PC-3 (cell line): ENCODE data around the gene MGAT4A. TPM values are rescaled to one million over a fixed set of nuclear protein-coding genes. Genes with fewer than 3 reads are reported as not detected.
A peak's percentile ranks its signal among the peaks of the same experiment; 100 is the strongest.

ENCODE experiments used
- ATAC-seq: fragments of 200-7000 bp; cut with Tn5 transposase; 2 replicates; pipeline ENCODE4 v1.9.1; 2020; ENCODE audit warnings: mild to moderate bottlenecking, moderate library complexity
- BruUV-seq: library from RNA; stranded (reverse); fragments of 400-500 nt; replicated peaks from 2 replicates; lab custom pipeline; 2021; lab: Mats Ljungman, UMichigan
- CTCF ChIA-PET: fragments of 300-600 bp; sonication (Branson Sonifier 250); formaldehyde crosslinking; loops from one replicate; lab custom pipeline; 2022; ENCODE audit warnings: antibody characterized with exemption; lab: Charles Lee
- POLR2A ChIA-PET: fragments of 300-600 bp; sonication (Branson Sonifier 250); formaldehyde crosslinking; loops from one replicate; lab custom pipeline; 2022; ENCODE audit warnings: antibody characterized with exemption; ENCODE audit not compliant: unreplicated experiment; lab: Charles Lee
- DNase-seq: peaks from one replicate; pipeline ENCODE4 v3.0.0-alpha.2; 2015
- H2AFZ ChIP-seq: fragments of 300-600 bp; sonication (generic); 2 replicates; pipeline ENCODE4 v1.6.0; 2016; ENCODE audit warnings: antibody characterized with exemption, low read length
- H3F3A ChIP-seq: fragments of 300-600 bp; sonication (generic); one replicate; pipeline ENCODE4 v1.6.0; 2017; ENCODE audit warnings: antibody characterized with exemption, low read length, control low read depth, mild to moderate bottlenecking; ENCODE audit not compliant: unreplicated experiment
- H3K27ac ChIP-seq: fragments of 300-600 bp; sonication (generic); 2 replicates; pipeline ENCODE4 v1.5.1; 2016; ENCODE audit warnings: mild to moderate bottlenecking, low read length
- H3K27me3 ChIP-seq: fragments of 300-600 bp; sonication (generic); 2 replicates; pipeline ENCODE4 v1.6.1; 2016; ENCODE audit warnings: low read length, mixed read lengths
- H3K36me3 ChIP-seq: fragments of 300-600 bp; sonication (generic); 2 replicates; pipeline ENCODE4 v1.6.1; 2016; ENCODE audit warnings: low read depth, mixed run types, low read length, mixed read lengths
- H3K4me1 ChIP-seq: fragments of 300-600 bp; sonication (generic); 2 replicates; pipeline ENCODE4 v1.5.1; 2016; ENCODE audit warnings: low read length; ENCODE audit not compliant: insufficient read depth
- H3K4me2 ChIP-seq: fragments of 300-600 bp; sonication (generic); 2 replicates; pipeline ENCODE4 v1.6.0; 2016; ENCODE audit warnings: low read length
- H3K4me3 ChIP-seq: fragments of 300-600 bp; sonication (generic); 2 replicates; pipeline ENCODE4 v1.5.1; 2016; ENCODE audit warnings: mild to moderate bottlenecking, low read length, mixed read lengths
- H3K79me2 ChIP-seq: fragments of 300-600 bp; sonication (generic); 2 replicates; pipeline ENCODE4 v1.6.1; 2017; ENCODE audit warnings: low read length, mixed read lengths
- H3K9ac ChIP-seq: fragments of 300-600 bp; sonication (generic); 2 replicates; pipeline ENCODE4 v1.6.0; 2016; ENCODE audit warnings: mild to moderate bottlenecking, low read length
- H3K9me2 ChIP-seq: fragments of 300-600 bp; sonication (generic); replicated peaks from 2 replicates; pipeline ENCODE4 v1.6.1; 2016; ENCODE audit warnings: mixed run types, low read length, mixed read lengths
- H3K9me3 ChIP-seq: fragments of 300-600 bp; sonication (generic); 2 replicates; pipeline ENCODE4 v1.6.1; 2016; ENCODE audit warnings: low read length, mixed read lengths
- H4K20me1 ChIP-seq: fragments of 300-600 bp; sonication (generic); 2 replicates; pipeline ENCODE4 v1.6.1; 2016; ENCODE audit warnings: low read length, mixed read lengths
- EZH2 ChIP-seq: fragments of 300-600 bp; sonication (generic); IDR thresholded peaks from one replicate; pipeline ENCODE4 v1.6.1; 2017; ENCODE audit warnings: antibody characterized with exemption, mild to moderate bottlenecking, low read length; ENCODE audit not compliant: unreplicated experiment
- EZH2phosphoT487 ChIP-seq: fragments of 300-600 bp; sonication (generic); IDR thresholded peaks from 2 replicates; pipeline ENCODE4 v1.6.1; 2018; ENCODE audit warnings: mild to moderate bottlenecking, antibody characterized with exemption, low read length, borderline replicate concordance
- intact Hi-C: fragments of 100-400 bp; cut with micrococcal nuclease; formaldehyde crosslinking; loops from 2 replicates; pipeline ENCODE4 v1.9.0; 2023
- total RNA-seq: library from RNA; depleted of rRNA; stranded (reverse); fragments of >200 nt; gene quantifications from 2 replicates; pipeline ENCODE4 v1.2.3, GENCODE V29; 2014
- TF ChIP-seq, protein P1 (sequence below): fragments of 300-600 bp; sonication (generic); conservative IDR thresholded peaks from 2 replicates; pipeline ENCODE4 v1.5.1; 2017; ENCODE audit warnings: antibody characterized with exemption, low read depth, mild to moderate bottlenecking, low read length

The MGAT4A gene
- total RNA-seq, 1 experiment from 2014 or later, result 6.1 TPM

DNA sequence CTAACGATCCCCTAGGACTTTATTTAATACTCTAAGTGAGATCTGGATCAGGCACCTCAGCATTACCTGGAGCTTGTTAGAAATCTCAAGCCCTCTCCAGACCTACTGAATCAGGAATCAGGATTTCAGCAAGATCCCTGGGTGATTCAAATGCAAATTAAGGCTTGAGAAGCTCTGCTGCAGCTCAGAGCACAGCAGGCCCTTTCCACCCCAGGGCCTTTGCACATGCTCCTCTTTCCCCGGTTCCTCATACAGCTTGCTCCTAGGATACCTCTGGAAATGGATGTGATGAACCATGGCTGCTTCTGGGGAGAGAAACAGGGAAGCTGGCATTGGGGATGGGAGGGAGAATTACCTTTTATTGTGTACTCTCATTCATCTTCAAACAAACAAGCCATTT, 40.3 kb upstream of the MGAT4A start:
- Histone ChIP-seq H3K4me1 (peaks cover 18% of the 10 kb centered on the region), H3K9me3 (no peaks in the 10 kb centered on the region), H3K27ac (no peak overlapping the region), H3K4me2 (no peak overlapping the region), H3K36me3 (no peaks in the 10 kb centered on the region), H3F3A (no peaks in the 10 kb centered on the region), H3K9ac (no peak overlapping the region), H2AFZ (no peak overlapping the region), H3K4me3 (no peak overlapping the region), H4K20me1 (no peaks in the 10 kb centered on the region), H3K27me3 (no peaks in the 10 kb centered on the region), H3K9me2 (no peaks in the 10 kb centered on the region), H3K79me2 (no peaks in the 10 kb centered on the region)
- TF ChIP-seq EZH2phosphoT487 (no peak), EZH2 (no peak)
- TF ChIP-seq, protein P1, sequence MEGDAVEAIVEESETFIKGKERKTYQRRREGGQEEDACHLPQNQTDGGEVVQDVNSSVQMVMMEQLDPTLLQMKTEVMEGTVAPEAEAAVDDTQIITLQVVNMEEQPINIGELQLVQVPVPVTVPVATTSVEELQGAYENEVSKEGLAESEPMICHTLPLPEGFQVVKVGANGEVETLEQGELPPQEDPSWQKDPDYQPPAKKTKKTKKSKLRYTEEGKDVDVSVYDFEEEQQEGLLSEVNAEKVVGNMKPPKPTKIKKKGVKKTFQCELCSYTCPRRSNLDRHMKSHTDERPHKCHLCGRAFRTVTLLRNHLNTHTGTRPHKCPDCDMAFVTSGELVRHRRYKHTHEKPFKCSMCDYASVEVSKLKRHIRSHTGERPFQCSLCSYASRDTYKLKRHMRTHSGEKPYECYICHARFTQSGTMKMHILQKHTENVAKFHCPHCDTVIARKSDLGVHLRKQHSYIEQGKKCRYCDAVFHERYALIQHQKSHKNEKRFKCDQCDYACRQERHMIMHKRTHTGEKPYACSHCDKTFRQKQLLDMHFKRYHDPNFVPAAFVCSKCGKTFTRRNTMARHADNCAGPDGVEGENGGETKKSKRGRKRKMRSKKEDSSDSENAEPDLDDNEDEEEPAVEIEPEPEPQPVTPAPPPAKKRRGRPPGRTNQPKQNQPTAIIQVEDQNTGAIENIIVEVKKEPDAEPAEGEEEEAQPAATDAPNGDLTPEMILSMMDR, result no peak
- no TSS peak for BruUV-seq
- CTCF ChIA-PET, result no interaction called here
- POLR2A ChIA-PET, result no interaction called here
- DNase-seq (no peak), ATAC-seq (no peak)
- intact Hi-C loops, result no loop called here

DNA sequence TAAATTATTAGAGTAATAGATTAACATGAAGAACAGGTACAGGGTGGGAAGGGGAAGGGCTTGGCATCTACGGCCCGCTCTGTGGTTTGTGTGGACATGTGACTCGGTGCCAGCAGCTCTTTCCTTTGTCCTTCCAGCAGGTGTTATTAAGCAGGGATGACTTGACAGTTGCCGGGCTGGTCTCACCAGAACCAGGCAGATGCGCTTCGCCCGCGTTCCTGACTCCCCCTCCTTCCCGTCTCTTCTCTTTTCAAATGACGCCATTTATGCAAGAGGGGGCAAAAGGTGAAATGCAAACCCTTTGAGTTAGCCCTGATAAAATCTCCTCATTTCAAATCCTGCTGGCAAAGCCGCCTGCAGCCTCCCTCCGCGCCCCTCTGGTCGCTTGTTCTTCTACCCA, 38.9 kb upstream of the MGAT4A start:
- ATAC-seq (no peak), DNase-seq (peak; percentile 42)
- H3K27me3 ChIP-seq, result no peaks in the 10 kb centered on the region
- BruUV-seq, result no TSS peak
- no peaks in the 10 kb centered on the region for H3F3A ChIP-seq
- H3K36me3 ChIP-seq, result no peaks in the 10 kb centered on the region
- peak overlapping the region; percentile 8 for H3K4me2 ChIP-seq
- H3K9me2 ChIP-seq, result no peaks in the 10 kb centered on the region
- H3K4me1 ChIP-seq, result peaks cover 18% of the 10 kb centered on the region
- no peaks in the 10 kb centered on the region for H3K9me3 ChIP-seq
- H3K27ac ChIP-seq, result no peak overlapping the region
- ChIA-PET CTCF (interaction anchor here (0.6 kb wide), 1 partner anchor 38 kb away, joined by 4 read pairs; no protein-coding TSS in a partner anchor), POLR2A (no interaction called here)
- no peak overlapping the region for H3K9ac ChIP-seq
- no peaks in the 10 kb centered on the region for H3K79me2 ChIP-seq
- H4K20me1 ChIP-seq, result no peaks in the 10 kb centered on the region
- H2AFZ ChIP-seq, result no peak overlapping the region
- TF ChIP-seq EZH2, result no peak
- TF ChIP-seq, protein P1, result no peak
- TF ChIP-seq EZH2phosphoT487, result no peak
- H3K4me3 ChIP-seq, result no peak overlapping the region
- intact Hi-C loops, result no loop called here

DNA sequence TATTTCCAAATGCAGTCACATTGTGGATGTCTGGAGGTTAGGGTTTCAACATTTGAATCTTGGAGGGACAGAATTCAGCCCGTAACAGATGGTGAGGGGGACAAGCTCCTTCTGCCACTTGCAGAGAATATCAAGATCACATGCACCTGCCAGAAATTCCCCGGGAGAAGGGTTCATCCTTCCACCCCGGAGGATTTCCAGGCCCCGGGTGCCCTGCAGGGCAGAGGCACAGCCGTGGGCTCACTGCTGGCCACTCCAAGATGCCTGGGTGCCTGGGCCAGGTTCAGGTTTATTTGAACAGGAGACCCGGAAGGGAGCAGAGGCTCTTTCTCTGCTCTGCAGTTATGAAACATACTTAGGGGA, 38.2 kb upstream of the MGAT4A start:
- peaks cover 18% of the 10 kb centered on the region for H3K4me1 ChIP-seq
- no peak overlapping the region for H3K27ac ChIP-seq
- CTCF ChIA-PET, result interaction anchor here (0.6 kb wide), 1 partner anchor 37 kb away, joined by 4 read pairs; no protein-coding TSS in a partner anchor
- H3K27me3 ChIP-seq, result no peaks in the 10 kb centered on the region
- ATAC-seq (no peak), DNase-seq (no peak)
- no peak overlapping the region for H3K4me2 ChIP-seq
- no peaks in the 10 kb centered on the region for H4K20me1 ChIP-seq
- intact Hi-C loops, result no loop called here
- H3K36me3 ChIP-seq, result no peaks in the 10 kb centered on the region
- no peaks in the 10 kb centered on the region for H3K9me3 ChIP-seq
- H3K79me2 ChIP-seq, result no peaks in the 10 kb centered on the region
- BruUV-seq, result no TSS peak
- no peaks in the 10 kb centered on the region for H3K9me2 ChIP-seq
- TF ChIP-seq, protein P1, result no peak
- TF ChIP-seq EZH2 (no peak), EZH2phosphoT487 (no peak)
- POLR2A ChIA-PET, result no interaction called here
- H3K4me3 ChIP-seq, result no peak overlapping the region
- no peak overlapping the region for H3K9ac ChIP-seq
- no peak overlapping the region for H2AFZ ChIP-seq
- no peaks in the 10 kb centered on the region for H3F3A ChIP-seq
